AG10803 (cell line): Measurements from ENCODE around the gene CLRN3.

Experiments used
- DNase-seq: peaks from one replicate; pipeline ENCODE4 v3.0.0; 2010; ENCODE audit warnings: low read depth
- H3K4me3 ChIP-seq: 2 replicates; pipeline ENCODE4 v1.5.1; 2011; ENCODE audit warnings: mild to moderate bottlenecking, low read length, control low read depth
- TF ChIP-seq, protein P1 (sequence below): conservative IDR thresholded peaks from 2 replicates; pipeline ENCODE4 v1.5.1; 2011; ENCODE audit warnings: mild to moderate bottlenecking, low read length, control low read depth, inconsistent platforms

The CLRN3 gene

DNA sequence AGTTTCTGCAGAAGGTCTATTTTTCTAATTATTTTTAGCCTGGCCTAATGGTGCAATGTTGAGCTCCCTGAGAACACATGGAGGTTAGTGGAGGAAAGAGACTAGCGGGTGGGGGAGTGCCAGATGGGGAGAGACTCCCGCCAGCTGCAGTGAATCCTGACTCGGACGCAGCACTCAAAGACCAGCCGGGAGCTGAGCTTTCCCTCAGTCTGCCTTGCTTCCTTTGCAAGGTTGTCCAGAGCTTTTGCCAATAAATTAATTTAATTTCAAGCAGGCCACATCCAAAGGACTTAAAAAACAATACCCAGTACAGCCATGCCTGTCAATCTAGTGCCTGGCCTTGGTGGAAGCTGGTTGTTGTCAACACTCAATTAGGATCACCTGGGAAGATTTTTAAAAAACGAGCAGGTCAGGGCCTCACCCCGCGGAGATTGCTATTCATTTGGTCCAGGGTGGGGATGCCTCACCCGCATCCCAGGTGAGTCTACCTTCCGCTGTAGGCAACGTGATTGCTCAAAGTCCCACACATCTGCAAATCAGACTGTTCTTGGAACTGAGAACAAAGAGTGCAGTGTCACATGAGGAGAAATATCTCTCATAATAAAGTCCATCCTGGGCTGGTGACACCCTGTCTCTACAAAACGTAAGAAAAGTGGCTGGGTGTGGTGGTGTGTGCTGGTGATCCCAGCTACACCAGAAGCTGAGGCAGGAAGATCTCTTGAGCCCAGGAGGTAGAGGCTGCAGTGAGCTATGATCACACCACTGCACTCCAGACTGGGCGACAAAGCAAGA is 4.0 kb downstream of the CLRN3 start:
- H3K4me3 ChIP-seq = no peak overlapping the region
- DNase-seq = no peak
- TF ChIP-seq, protein P1, sequence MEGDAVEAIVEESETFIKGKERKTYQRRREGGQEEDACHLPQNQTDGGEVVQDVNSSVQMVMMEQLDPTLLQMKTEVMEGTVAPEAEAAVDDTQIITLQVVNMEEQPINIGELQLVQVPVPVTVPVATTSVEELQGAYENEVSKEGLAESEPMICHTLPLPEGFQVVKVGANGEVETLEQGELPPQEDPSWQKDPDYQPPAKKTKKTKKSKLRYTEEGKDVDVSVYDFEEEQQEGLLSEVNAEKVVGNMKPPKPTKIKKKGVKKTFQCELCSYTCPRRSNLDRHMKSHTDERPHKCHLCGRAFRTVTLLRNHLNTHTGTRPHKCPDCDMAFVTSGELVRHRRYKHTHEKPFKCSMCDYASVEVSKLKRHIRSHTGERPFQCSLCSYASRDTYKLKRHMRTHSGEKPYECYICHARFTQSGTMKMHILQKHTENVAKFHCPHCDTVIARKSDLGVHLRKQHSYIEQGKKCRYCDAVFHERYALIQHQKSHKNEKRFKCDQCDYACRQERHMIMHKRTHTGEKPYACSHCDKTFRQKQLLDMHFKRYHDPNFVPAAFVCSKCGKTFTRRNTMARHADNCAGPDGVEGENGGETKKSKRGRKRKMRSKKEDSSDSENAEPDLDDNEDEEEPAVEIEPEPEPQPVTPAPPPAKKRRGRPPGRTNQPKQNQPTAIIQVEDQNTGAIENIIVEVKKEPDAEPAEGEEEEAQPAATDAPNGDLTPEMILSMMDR = no peak

GRCh38 chr10:127887541-127888415 is 5.0 kb downstream of the CLRN3 start:
- DNase-seq = no peak
- no peak overlapping the region for H3K4me3 ChIP-seq
- TF ChIP-seq, protein P1 = no peak

GRCh38 chr10:127886371-127887051 is 6.2 kb downstream of the CLRN3 start:
- TF ChIP-seq, protein P1 = no peak
- DNase-seq = no peak

DNA sequence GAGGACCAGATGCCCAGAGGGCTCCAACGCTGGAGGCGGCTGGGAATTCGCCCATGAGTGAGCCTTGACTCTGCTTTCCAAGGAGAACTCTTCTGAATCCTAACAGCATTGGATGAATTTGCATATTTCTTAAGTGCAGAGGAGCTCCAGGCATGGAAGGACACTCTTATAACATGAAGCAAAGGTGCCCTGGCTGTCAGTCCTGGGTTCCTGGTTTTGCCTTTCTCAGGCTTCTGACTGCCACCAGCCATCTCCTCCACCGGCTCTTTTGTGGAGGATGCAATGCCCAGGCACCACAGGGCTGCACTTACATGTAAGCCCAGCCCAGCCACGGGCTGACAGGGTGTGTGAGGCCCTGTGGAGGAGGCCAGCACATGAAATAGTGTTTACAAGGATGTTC is 8.2 kb downstream of the CLRN3 start:
- no peak for DNase-seq
- TF ChIP-seq, protein P1 = no peak
- no peak overlapping the region for H3K4me3 ChIP-seq

More at GRCh38 chr10:127886371-127887051, 6.2 kb downstream of the CLRN3 start:
- no peak overlapping the region for H3K4me3 ChIP-seq

DNA sequence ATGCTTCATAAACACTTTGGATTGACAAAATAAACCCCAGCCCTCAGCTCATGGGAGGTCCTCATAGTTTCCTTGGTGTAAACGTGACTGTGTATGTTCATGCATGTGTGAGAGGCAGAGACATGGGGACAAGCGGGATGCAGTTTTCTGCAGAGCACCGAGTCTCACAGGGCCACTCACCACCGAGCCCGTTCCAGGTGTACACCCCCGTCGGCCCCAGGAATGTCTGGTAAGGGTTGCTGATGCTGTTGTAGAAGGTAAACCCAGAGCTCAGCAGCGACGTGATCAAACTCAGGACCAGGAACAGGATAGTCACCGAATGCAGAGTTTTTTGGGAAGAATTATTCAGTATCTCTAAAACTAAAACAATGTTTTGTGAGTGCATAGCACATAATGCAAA is 9.2 kb downstream of the CLRN3 start:
- TF ChIP-seq, protein P1 = no peak
- no peak overlapping the region for H3K4me3 ChIP-seq
- DNase-seq = no peak

GRCh38 chr10:127882801-127883459 is 9.8 kb downstream of the CLRN3 start:
- H3K4me3 ChIP-seq = no peak overlapping the region
- TF ChIP-seq, protein P1 = no peak
- DNase-seq = no peak
